SKM-1 (cell line): Measurements from ENCODE around the gene IGF1R.

ENCODE experiments used
- DNase-seq: peaks from one replicate; lab custom pipeline; 2025; ENCODE audit not compliant: unreplicated experiment; lab: John Stamatoyannopoulos, UW

IGF1R gene

GRCh38 chr15:98724048-98724447 is 75.7 kb downstream of the IGF1R start:
- no peak for DNase-seq

GRCh38 chr15:98724494-98724893 is 76.2 kb downstream of the IGF1R start:
- no peak for DNase-seq

- no peak for DNase-seq
These were observed 77.5 kb downstream of the IGF1R start for GRCh38 chr15:98725874-98726273.

GRCh38 chr15:98727115-98728040 is 79.0 kb downstream of the IGF1R start:
- no peak for DNase-seq

GRCh38 chr15:98728082-98728810 is 79.9 kb downstream of the IGF1R start:
- DNase-seq, result no peak

- no peak for DNase-seq
These were observed 80.4 kb downstream of the IGF1R start for GRCh38 chr15:98728811-98729160.

- DNase-seq, result no peak
These were observed 81.2 kb downstream of the IGF1R start for GRCh38 chr15:98729446-98730042.

- no peak for DNase-seq
These were observed 82.7 kb downstream of the IGF1R start for GRCh38 chr15:98730860-98731711.

GRCh38 chr15:98731712-98732450 is 83.5 kb downstream of the IGF1R start:
- DNase-seq, result no peak

GRCh38 chr15:98733098-98733497 is 84.8 kb downstream of the IGF1R start:
- DNase-seq, result no peak

- DNase-seq, result peak; percentile 46
These were observed 86.3 kb downstream of the IGF1R start for GRCh38 chr15:98734466-98735199.

GRCh38 chr15:98735304-98735703 is 87.0 kb downstream of the IGF1R start:
- DNase-seq, result no peak

GRCh38 chr15:98735895-98736617 is 87.7 kb downstream of the IGF1R start:
- no peak for DNase-seq

GRCh38 chr15:98737159-98737558 is 88.8 kb downstream of the IGF1R start:
- DNase-seq, result no peak

- DNase-seq, result no peak
These were observed 89.4 kb downstream of the IGF1R start for GRCh38 chr15:98737721-98738120.

GRCh38 chr15:98738689-98739401 is 90.5 kb downstream of the IGF1R start:
- DNase-seq, result peak; percentile 24

GRCh38 chr15:98740295-98740694 is 92.0 kb downstream of the IGF1R start:
- DNase-seq, result no peak

- no peak for DNase-seq
These were observed 92.6 kb downstream of the IGF1R start for GRCh38 chr15:98740963-98741362.
